Measurements from ENCODE around the gene CACYBP. TPM values are rescaled to one million over a fixed set of nuclear protein-coding genes. Genes with fewer than 3 reads are reported as not detected.

Gene CACYBP
- 84.2 TPM for total RNA-seq
- long read RNA-seq, transcript CACYBP-201 (6 exons, 2,766 nt), result major isoform, 36 of 38 reads
- long read RNA-seq, partial matches to known transcripts, result 0 of 38 reads
- long read RNA-seq, other reads (novel, unspliced or antisense), result 0 of 38 reads

DNA sequence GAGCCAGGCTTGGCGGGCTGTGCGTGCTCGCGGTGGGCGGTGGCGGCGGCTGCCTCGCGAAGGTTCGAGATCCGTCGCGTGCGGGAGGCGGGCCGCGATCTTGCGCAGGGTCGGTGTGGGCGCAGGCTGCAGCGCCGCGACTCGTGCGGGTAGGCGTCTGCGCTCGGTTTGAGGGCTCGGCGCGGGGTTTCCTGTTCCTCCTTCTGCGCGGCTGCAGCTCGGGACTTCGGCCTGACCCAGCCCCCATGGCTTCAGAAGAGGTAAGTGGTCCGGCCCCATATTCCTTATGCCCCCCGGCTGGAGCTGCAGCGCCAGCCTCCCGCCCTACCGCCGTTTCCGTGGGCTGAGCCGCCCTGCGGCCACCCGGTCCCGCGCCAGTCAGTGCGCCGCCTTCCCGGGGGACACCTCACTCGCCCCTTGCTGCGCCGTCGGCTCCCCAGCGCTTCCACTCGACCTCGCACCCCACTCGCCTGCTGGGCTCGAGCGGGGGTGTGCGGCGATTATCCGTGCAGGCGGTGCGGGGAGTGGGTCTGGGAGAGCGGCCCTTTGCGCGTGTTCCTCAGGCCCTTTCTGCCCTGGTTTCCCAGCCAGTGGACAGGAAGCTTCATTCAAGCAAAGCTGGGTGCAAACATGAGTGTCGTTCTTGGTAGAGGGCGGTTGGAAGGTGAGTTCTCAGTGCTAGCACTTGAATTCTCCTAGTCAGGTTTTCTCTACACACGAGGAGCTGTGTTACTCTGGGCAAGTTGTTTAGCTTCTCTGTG, at the start of gene CACYBP:
TSS of gene CACYBP (plus strand) at position 12 of the 761 bp plus-strand sequence. CDS start at position 246, 234 bp downstream.
- ATAC-seq (peak; percentile 20), DNase-seq (ENCODE audit: missing footprints) (no peak)
- intact Hi-C loops (cut with DNase I), result loop anchor here (2.0 to 5.0 kb wide), 3 partner anchors 23 to 1131 kb away; partner anchors contain the start of genes MRPS14 and ZBTB37

DNA sequence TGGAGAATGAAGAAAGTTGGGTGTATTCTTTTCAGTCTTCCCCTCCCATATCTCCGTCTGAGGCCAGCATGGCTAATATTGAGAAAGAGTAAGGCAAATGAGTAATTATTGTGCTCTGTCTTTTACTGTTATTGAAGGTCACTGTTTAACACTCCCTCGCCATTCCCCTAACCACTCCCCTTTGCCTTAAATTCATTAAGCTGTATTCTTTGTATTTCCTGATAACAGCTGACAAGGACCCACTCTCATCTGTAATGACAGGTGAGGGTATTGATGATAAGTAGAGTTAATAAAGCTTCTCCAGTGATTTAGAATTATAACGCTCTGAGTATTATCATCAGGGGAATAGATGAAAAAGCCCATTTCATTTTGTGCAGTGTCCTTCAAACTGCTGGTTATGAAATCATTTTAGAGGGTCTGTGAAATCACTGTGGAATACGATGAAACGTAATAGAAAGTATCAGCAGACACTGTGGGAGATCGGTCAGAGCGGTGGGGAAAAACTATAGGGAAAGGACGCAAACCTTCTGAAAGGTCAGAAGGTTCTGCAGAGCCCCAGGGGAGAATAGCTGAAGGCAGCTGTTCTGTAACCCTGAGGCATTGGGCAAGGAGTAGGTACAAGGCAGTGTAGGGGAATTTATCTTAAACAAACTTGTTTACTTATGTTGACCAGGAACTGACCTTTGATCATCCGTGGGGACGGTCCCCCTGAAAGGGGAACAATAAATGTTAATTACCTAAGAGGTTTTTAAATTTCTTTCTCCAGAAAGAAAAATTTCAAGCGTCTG, 46.3 kb upstream of the CACYBP start:
- ATAC-seq (no peak), DNase-seq (ENCODE audit: missing footprints) (no peak)
- intact Hi-C loops (cut with DNase I), result no loop called here

- intact Hi-C loops (cut with DNase I), result no loop called here
- DNase-seq (ENCODE audit: missing footprints) (no peak), ATAC-seq (no peak)
These were observed 45.7 kb upstream of the CACYBP start for GRCh38 chr1:174954073-174954460.

GRCh38 chr1:174954671-174955669, 44.8 kb upstream of the CACYBP start:
- intact Hi-C loops (cut with DNase I), result no loop called here
- DNase-seq (ENCODE audit: missing footprints), result no peak
- ATAC-seq, result no peak

DNA sequence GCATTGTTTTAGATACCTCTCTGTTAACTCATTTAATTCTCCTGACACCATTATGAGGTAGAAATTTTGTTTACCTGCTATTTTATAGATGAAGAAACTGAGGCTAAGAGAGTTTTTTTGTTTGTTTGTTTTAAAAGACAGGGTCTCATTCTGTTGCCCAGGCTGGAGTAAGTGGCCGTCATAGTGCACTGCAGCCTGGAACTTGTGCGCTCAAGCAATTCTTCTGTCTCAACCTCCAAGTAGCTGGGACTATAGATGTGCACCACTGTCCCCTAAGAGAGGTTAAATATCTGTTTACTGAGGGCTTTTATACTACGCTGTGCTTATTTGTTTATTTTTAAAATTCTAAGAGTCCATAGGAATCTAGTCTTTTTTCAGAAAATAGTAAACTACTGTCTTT, 43.7 kb upstream of the CACYBP start:
- DNase-seq (ENCODE audit: missing footprints) (no peak), ATAC-seq (no peak)
- intact Hi-C loops (cut with DNase I), result no loop called here

GRCh38 chr1:174956976-174957375, 42.8 kb upstream of the CACYBP start:
- ATAC-seq (no peak), DNase-seq (ENCODE audit: missing footprints) (no peak)
- intact Hi-C loops (cut with DNase I), result no loop called here

- intact Hi-C loops (cut with DNase I), result no loop called here
- DNase-seq (ENCODE audit: missing footprints) (no peak), ATAC-seq (no peak)
These were observed 41.9 kb upstream of the CACYBP start for GRCh38 chr1:174957829-174958228.

DNA sequence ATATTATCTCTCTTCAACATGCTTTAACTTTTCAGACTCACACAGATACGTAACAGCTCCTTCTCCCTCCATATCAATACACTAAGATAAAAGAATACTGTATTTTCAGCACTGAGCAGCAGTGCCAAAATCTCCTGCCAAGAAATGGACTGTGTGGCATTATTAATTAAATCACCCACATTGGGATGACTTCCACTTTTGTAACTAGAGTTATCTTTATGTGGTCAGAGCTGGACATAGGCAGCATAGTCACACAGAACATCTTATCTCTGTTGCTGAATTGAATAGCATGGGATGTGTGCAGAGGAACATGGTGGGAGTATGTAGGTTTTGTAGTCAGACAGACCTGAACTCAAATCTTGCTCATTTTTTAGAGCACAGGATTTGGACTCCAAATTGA, 41.4 kb upstream of the CACYBP start:
- intact Hi-C loops (cut with DNase I), result no loop called here
- no peak for ATAC-seq
- no peak for DNase-seq (ENCODE audit: missing footprints)

DNA sequence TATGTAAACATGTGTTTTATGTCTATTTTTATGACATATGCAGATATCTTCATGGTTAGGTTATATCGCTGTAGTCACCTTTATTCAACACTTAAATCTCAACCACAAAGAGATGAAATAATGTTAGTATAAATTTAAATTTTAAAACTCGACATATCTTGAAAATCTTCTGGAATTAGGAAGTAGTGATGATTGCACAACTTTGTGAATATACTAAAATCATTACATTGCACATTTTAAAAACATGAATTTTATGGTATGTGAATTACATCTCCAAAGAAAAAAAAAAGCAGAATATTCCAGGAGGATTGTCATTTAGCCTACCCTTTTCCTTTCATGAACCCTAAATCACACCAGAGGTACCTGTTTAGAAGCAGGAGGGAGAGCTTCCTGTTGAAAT, 39.4 kb upstream of the CACYBP start:
- intact Hi-C loops (cut with DNase I), result no loop called here
- ATAC-seq (no peak), DNase-seq (ENCODE audit: missing footprints) (no peak)

DNA sequence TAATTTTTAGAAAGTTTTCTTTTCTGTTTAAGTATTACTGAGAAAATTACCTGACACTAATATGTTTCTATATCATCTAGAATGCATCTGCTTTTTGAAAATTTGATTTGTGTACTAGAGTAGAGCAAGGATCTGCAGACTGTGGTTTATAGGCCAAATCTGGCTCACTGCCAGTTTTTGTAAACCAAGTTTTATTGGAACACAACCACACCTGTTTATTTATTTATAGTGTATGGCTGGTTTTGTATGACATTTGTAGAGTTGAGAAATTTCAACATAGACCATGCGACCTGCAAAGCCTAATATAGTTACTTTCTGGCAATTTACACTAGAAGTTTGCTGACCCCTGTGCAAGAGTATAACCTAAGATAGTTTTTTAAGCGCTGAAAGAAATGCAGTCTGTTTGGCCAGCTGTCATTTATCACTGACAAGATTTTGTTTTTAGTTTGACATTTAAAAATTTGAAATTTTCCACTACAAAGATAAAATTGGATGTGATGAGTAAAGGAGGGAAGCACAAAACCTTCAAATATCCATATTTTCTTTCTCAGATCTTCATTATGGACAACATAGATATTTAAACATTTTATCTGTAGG, 36.1 kb upstream of the CACYBP start:
- DNase-seq (ENCODE audit: missing footprints) (no peak), ATAC-seq (no peak)
- intact Hi-C loops (cut with DNase I), result no loop called here

DNA sequence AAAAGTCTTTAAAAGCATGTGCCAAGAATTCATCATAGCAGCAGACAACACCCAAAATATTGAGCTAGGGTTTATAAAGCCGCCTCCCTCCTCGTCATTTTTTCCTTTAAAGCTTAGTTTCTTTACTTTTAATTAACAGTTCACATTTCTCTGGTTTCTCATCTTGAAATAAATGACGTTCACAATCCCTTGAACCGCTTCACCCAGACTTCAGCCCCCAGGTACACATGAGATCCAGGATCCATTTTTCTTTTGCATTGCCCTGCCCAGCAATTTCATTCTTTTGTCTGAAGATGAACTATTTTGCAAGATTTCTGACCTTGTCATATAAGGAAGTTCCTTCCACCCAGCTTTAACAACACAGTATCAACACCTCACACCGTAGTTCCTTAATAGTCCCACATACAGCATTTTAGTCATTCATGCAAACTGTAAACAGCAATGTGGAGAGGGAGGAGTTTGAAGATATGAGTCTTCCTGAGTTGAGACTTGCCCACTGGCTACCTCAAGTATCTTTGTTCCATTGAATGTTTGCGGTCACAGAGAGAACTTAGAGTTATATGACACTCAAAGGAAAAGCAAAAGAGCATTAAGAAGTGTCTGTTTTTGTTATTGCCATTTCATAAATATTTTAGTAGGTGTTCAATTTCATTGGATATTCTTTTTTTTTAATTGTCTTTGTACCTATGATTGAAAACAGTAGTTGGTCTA, 35.3 kb upstream of the CACYBP start:
- ATAC-seq (peak; percentile 62), DNase-seq (ENCODE audit: missing footprints) (no peak)
- intact Hi-C loops (cut with DNase I), result no loop called here

- ATAC-seq (peak; percentile 43), DNase-seq (ENCODE audit: missing footprints) (no peak)
- intact Hi-C loops (cut with DNase I), result no loop called here
These were observed 34.8 kb upstream of the CACYBP start for GRCh38 chr1:174964972-174965361.

- intact Hi-C loops (cut with DNase I), result no loop called here
- DNase-seq (ENCODE audit: missing footprints) (no peak), ATAC-seq (peak; percentile 65)
These were observed 34.3 kb upstream of the CACYBP start for GRCh38 chr1:174965362-174966007.

- ATAC-seq, result no peak
- intact Hi-C loops (cut with DNase I), result no loop called here
- DNase-seq (ENCODE audit: missing footprints), result no peak
These were observed 33.7 kb upstream of the CACYBP start for GRCh38 chr1:174966008-174966572.

GRCh38 chr1:174967845-174968705, 31.7 kb upstream of the CACYBP start:
- DNase-seq (ENCODE audit: missing footprints), result no peak
- no peak for ATAC-seq
- intact Hi-C loops (cut with DNase I), result no loop called here

GRCh38 chr1:174968750-174969244, 30.9 kb upstream of the CACYBP start:
- DNase-seq (ENCODE audit: missing footprints) (no peak), ATAC-seq (no peak)
- intact Hi-C loops (cut with DNase I), result no loop called here
